Left lung (tissue), 10 donors: ENCODE data around the gene SLC7A8. TPM values are rescaled to one million over a fixed set of nuclear protein-coding genes. Genes with fewer than 3 reads are reported as not detected.

Source experiments
- ATAC-seq: fragments of 200-7000 bp; cut with Tn5 transposase; one replicate; pipeline ENCODE4 v1.9.1; 2020; ENCODE audit warnings: moderate library complexity
- DNase-seq, 4 donors: peaks; one replicate each; pipeline ENCODE4 v3.0.0-alpha.2; 2013 to 2020
- H3K27ac ChIP-seq, 2 donors: fragments of 200-600 bp; sonication (generic) in 1 of 2; one replicate each; pipeline versions ENCODE4 v1.5.0 to v1.8.0; 2020 to 2021
- H3K27me3 ChIP-seq, 2 donors: fragments of 200-600 bp; sonication (generic) in 1 of 2; one replicate each; pipeline versions ENCODE4 v1.5.0 to v1.8.0; 2020 to 2021
- H3K36me3 ChIP-seq, 2 donors: fragments of 200-600 bp; sonication (generic) in 1 of 2; one replicate each; pipeline versions ENCODE4 v1.5.0 to v1.8.0; 2020 to 2021
- H3K4me1 ChIP-seq, 2 donors: fragments of 200-600 bp; one replicate each; pipeline ENCODE4 v1.8.0; 2021
- H3K4me3 ChIP-seq, 2 donors: fragments of 200-600 bp; sonication (generic) in 1 of 2; one replicate each; pipeline versions ENCODE4 v1.5.0 to v1.8.0; 2020 to 2021; ENCODE audit warnings: mild to moderate bottlenecking in 1 of 2
- H3K9me3 ChIP-seq, 2 donors: fragments of 200-600 bp; sonication (generic) in 1 of 2; one replicate each; pipeline versions ENCODE4 v1.5.0 to v1.8.0; 2020 to 2021
- CTCF ChIP-seq, 2 donors: fragments of 200-600 bp; sonication (generic) in 1 of 2; IDR thresholded peaks; one replicate each; pipeline versions ENCODE4 v1.5.0 to v1.8.0; 2021; ENCODE audit warnings: antibody characterized with exemption in 2 of 2
- intact Hi-C, 2 donors: fragments of 100-400 bp; cut with DNase I; formaldehyde crosslinking; loops; one replicate each; pipeline versions ENCODE4 v1.11.2 to v1.14.2; 2022
- polyA plus RNA-seq, 6 donors: library from polyadenylated mRNA; unstranded; fragments of 120-200 nt; gene quantifications; one replicate each; pipeline ENCODE4 v1.2.1, GENCODE V29; 2013; ENCODE audit not compliant: insufficient read length in 6 of 6
- total RNA-seq, 2 donors: library from RNA; stranded (reverse); fragmentation: NEBNext Ultra II Directional; extraction: Animal tissue kit (Norgen Biotek cat#: 25700); gene quantifications; one replicate each; pipeline ENCODE4 v1.2.1, GENCODE V29; 2021
- donor health status: DM: no; HTN: yes; CAD: no.
- donor health status: DM: no; HTN: no; CAD: no.

The SLC7A8 gene
- total and polyA plus RNA-seq, 8 donors: 38.5 to 153 (median 124) TPM

- intact Hi-C loops: no loop called here
- peak; percentile 62 for ATAC-seq
- Histone ChIP-seq H3K9me3 (no peaks in the 10 kb centered on the region), H3K36me3 (no peaks in the 10 kb centered on the region), H3K4me3 (no peak overlapping the region), H3K27me3 (no peaks in the 10 kb centered on the region), H3K4me1 (peaks cover 7 to 45% of the 10 kb centered on the region in 2 donors), H3K27ac (no peak overlapping the region)
- TF ChIP-seq CTCF (IDR thresholded peaks at IDR 0.05): no peak
- DNase-seq: no peak
Observed at GRCh38 chr14:23171222-23171975, 12.1 kb downstream of the SLC7A8 start.

GRCh38 chr14:23169622-23170021 lies 13.8 kb downstream of the SLC7A8 start:
- peaks cover 7 to 38% of the 10 kb centered on the region in 2 donors for H3K4me1 ChIP-seq
- H3K27ac ChIP-seq: no peak overlapping the region
- H3K4me3 ChIP-seq: no peak overlapping the region
- H3K36me3 ChIP-seq: no peaks in the 10 kb centered on the region
- TF ChIP-seq CTCF (IDR thresholded peaks at IDR 0.05): no peak
- no peaks in the 10 kb centered on the region for H3K27me3 ChIP-seq
- intact Hi-C loops: no loop called here
- ATAC-seq (no peak), DNase-seq (no peak)
- no peaks in the 10 kb centered on the region for H3K9me3 ChIP-seq

GRCh38 chr14:23168246-23168645 lies 15.2 kb downstream of the SLC7A8 start:
- Histone ChIP-seq H3K4me1 (peaks cover 11 to 31% of the 10 kb centered on the region in 2 donors), H3K9me3 (no peaks in the 10 kb centered on the region), H3K4me3 (no peak overlapping the region), H3K36me3 (no peaks in the 10 kb centered on the region), H3K27me3 (no peaks in the 10 kb centered on the region), H3K27ac (no peak overlapping the region)
- ATAC-seq: no peak
- DNase-seq: no peak
- intact Hi-C loops: no loop called here
- no peak for TF ChIP-seq CTCF (IDR thresholded peaks at IDR 0.05)

GRCh38 chr14:23167116-23167847 lies 16.2 kb downstream of the SLC7A8 start:
- H3K4me3 ChIP-seq: no peak overlapping the region
- ATAC-seq (peak; percentile 50), DNase-seq (no peak)
- H3K36me3 ChIP-seq: no peaks in the 10 kb centered on the region
- peak overlapping the region in 1 of 2 donors; percentile 33 for H3K27ac ChIP-seq
- peaks cover 11 to 35% of the 10 kb centered on the region in 2 donors for H3K4me1 ChIP-seq
- H3K9me3 ChIP-seq: no peaks in the 10 kb centered on the region
- TF ChIP-seq CTCF (IDR thresholded peaks at IDR 0.05): no peak
- no peaks in the 10 kb centered on the region for H3K27me3 ChIP-seq
- intact Hi-C loops: no loop called here

GRCh38 chr14:23164949-23165348 lies 18.5 kb downstream of the SLC7A8 start:
- no peak overlapping the region for H3K27ac ChIP-seq
- no peaks in the 10 kb centered on the region for H3K36me3 ChIP-seq
- no peak for DNase-seq
- intact Hi-C loops: no loop called here
- no peaks in the 10 kb centered on the region for H3K27me3 ChIP-seq
- no peak for TF ChIP-seq CTCF (IDR thresholded peaks at IDR 0.05)
- H3K9me3 ChIP-seq: no peaks in the 10 kb centered on the region
- H3K4me1 ChIP-seq: peaks cover 23 to 56% of the 10 kb centered on the region in 2 donors
- H3K4me3 ChIP-seq: no peak overlapping the region
- ATAC-seq: no peak
